DND-41 (cell line): ENCODE data around the gene NGDN.

Experiments used
- ATAC-seq: fragments of 200-7000 bp; cut with Tn5 transposase; 3 replicates; pipeline ENCODE4 v1.9.1; 2021; ENCODE audit warnings: low read depth; ENCODE audit not compliant: insufficient read depth
- DNase-seq: peaks from one replicate; pipeline ENCODE4 v3.0.0-alpha.2; 2020
- H2AFZ ChIP-seq: 2 replicates; pipeline ENCODE4 v1.6.0; 2012; ENCODE audit warnings: low read depth, low read length
- H3K27ac ChIP-seq: 2 replicates; pipeline ENCODE4 v1.5.1; 2012; ENCODE audit warnings: low read length, inconsistent platforms
- H3K27me3 ChIP-seq: fragments of 200-600 bp; sonication (generic); 2 replicates; pipeline ENCODE4 v1.6.0; 2012; ENCODE audit warnings: low read length, mild to moderate bottlenecking, inconsistent platforms; ENCODE audit not compliant: insufficient read depth, poor library complexity
- H3K36me3 ChIP-seq: 2 replicates; pipeline ENCODE4 v1.5.1; 2012; ENCODE audit warnings: low read length, inconsistent platforms; ENCODE audit not compliant: insufficient read depth
- H3K4me1 ChIP-seq: 2 replicates; pipeline ENCODE4 v1.5.1; 2012; ENCODE audit warnings: mild to moderate bottlenecking, low read length; ENCODE audit not compliant: insufficient read depth
- H3K4me2 ChIP-seq: 2 replicates; pipeline ENCODE4 v1.6.0; 2012; ENCODE audit warnings: mild to moderate bottlenecking, moderate library complexity, low read length, inconsistent platforms; ENCODE audit not compliant: insufficient read depth
- H3K4me3 ChIP-seq, 2 experiments: fragments of 200-600 bp in 1 of 2; shearing (Covaris generic) in 1 of 2; 2 replicates each; pipeline ENCODE4 v1.5.1; 2012 to 2016; ENCODE audit warnings: inconsistent platforms in 2 of 2, low read length in 2 of 2, mild to moderate bottlenecking in 2 of 2, low read depth in 1 of 2, moderate library complexity in 1 of 2
- H3K79me2 ChIP-seq: 2 replicates; pipeline ENCODE4 v1.6.0; 2012; ENCODE audit warnings: low read length, inconsistent platforms; ENCODE audit not compliant: insufficient read depth
- H3K9ac ChIP-seq: 2 replicates; pipeline ENCODE4 v1.6.0; 2012; ENCODE audit warnings: low read depth, mild to moderate bottlenecking, inconsistent platforms, low read length, moderate library complexity
- H3K9me3 ChIP-seq: 2 replicates; pipeline ENCODE4 v1.5.1; 2012; ENCODE audit warnings: low read length, moderate library complexity, mild to moderate bottlenecking, inconsistent platforms; ENCODE audit not compliant: insufficient read depth, severe bottlenecking
- H4K20me1 ChIP-seq: 2 replicates; pipeline ENCODE4 v1.6.0; 2012; ENCODE audit warnings: low read length; ENCODE audit not compliant: insufficient read depth
- CTCF ChIP-seq: IDR thresholded peaks from 2 replicates; pipeline ENCODE4 v1.5.1; 2012; ENCODE audit warnings: borderline replicate concordance, low read length, moderate library complexity, mild to moderate bottlenecking; ENCODE audit not compliant: poor library complexity, severe bottlenecking; ENCODE audit errors: extremely low read depth
- EZH2 ChIP-seq: IDR thresholded peaks from 3 replicates; pipeline ENCODE4 v1.6.1; 2012; ENCODE audit warnings: borderline replicate concordance, low read depth, mild to moderate bottlenecking, moderate library complexity, low read length, inconsistent platforms; ENCODE audit not compliant: severe bottlenecking

Gene NGDN

GRCh38 chr14:23457587-23458445 is 11.7 kb upstream of the NGDN start:
- no peaks in the 10 kb centered on the region for H3K79me2 ChIP-seq
- DNase-seq (no peak), ATAC-seq (no peak)
- no peak overlapping the region for H3K9ac ChIP-seq
- H3K4me2 ChIP-seq = no peak overlapping the region
- no peaks in the 10 kb centered on the region for H3K36me3 ChIP-seq
- no peak overlapping the region for H3K4me3 ChIP-seq
- no peaks in the 10 kb centered on the region for H3K4me1 ChIP-seq
- no peak overlapping the region for H2AFZ ChIP-seq
- H4K20me1 ChIP-seq = no peaks in the 10 kb centered on the region
- no peaks in the 10 kb centered on the region for H3K27me3 ChIP-seq
- no peak overlapping the region for H3K27ac ChIP-seq
- no peaks in the 10 kb centered on the region for H3K9me3 ChIP-seq
- TF ChIP-seq CTCF (no peak), EZH2 (no peak)

DNA sequence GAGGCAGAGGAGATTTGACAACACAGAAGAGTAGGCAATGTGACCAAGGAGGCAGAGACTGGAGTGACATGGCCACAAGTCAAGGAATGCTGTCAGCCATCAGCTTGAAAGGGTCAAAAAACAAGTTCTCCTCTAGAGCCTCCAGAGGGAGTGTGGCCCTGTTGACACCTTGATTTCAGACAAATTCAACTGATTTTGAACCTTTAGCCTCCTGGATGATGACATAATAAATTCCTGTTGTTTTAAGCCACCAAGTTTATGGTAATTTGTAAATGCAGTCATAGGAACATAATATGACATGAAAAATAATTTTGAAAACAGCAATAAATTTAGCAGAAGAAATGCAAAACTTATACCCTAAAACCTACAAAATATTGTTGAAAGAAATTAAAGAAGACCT is 8.5 kb upstream of the NGDN start:
- TF ChIP-seq CTCF (no peak), EZH2 (no peak)
- H3K79me2 ChIP-seq = no peaks in the 10 kb centered on the region
- no peak overlapping the region for H2AFZ ChIP-seq

DNA sequence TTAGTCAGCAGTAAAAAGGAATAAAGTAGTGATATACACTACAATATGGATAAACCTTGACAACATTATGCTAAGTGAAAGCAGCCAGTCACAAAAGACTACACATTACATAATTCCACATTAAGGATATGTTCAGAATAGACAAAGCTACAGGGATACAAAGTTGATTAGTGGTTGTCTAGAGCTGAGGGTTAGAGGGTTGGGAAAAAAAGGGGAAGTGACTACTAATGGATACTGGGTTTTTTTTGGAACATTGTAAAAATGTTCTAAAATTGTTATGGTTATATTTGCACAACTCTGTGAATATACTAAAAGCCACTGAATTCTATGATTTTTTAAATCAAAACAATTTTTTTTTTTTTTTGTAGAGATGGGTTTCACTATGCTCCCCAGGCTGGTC is 4.8 kb upstream of the NGDN start:
- H4K20me1 ChIP-seq = no peaks in the 10 kb centered on the region

More for the DNA sequence above, 8.5 kb upstream of the NGDN start:
- Histone ChIP-seq H4K20me1 (no peaks in the 10 kb centered on the region), H3K4me1 (no peaks in the 10 kb centered on the region), H3K9me3 (no peaks in the 10 kb centered on the region), H3K27ac (no peak overlapping the region), H3K4me2 (no peak overlapping the region), H3K36me3 (no peaks in the 10 kb centered on the region), H3K27me3 (no peaks in the 10 kb centered on the region), H3K9ac (no peak overlapping the region), H3K4me3 (no peak overlapping the region)
- ATAC-seq (no peak), DNase-seq (no peak)

More for the DNA sequence above, 4.8 kb upstream of the NGDN start:
- no peak overlapping the region for H2AFZ ChIP-seq
- no peak overlapping the region for H3K4me3 ChIP-seq
- no peak overlapping the region for H3K9ac ChIP-seq
- H3K4me2 ChIP-seq = no peak overlapping the region
- ATAC-seq = no peak
- no peaks in the 10 kb centered on the region for H3K36me3 ChIP-seq
- no peaks in the 10 kb centered on the region for H3K9me3 ChIP-seq
- H3K27me3 ChIP-seq = no peaks in the 10 kb centered on the region
- H3K4me1 ChIP-seq = peaks cover 8% of the 10 kb centered on the region
- peaks cover 2% of the 10 kb centered on the region for H3K79me2 ChIP-seq
- no peak overlapping the region for H3K27ac ChIP-seq
- DNase-seq = no peak
- TF ChIP-seq EZH2 (no peak), CTCF (no peak)
